Measurements from ENCODE around the gene C16orf74.

- TF ChIP-seq CTCF (IDR thresholded peaks at IDR 0.05; ENCODE audit: low read depth, low read length, poor library complexity, severe bottlenecking) (no peak), EZH2phosphoT487 (IDR thresholded peaks at IDR 0.05; ENCODE audit: borderline replicate concordance, low read length) (no peak)
Measured at GRCh38 chr16:85719605-85720301, 31.1 kb downstream of the C16orf74 start.
